GM12891 (cell line): ENCODE results near the gene SLC2A4.

Source experiments
- POLR2A ChIP-seq: IDR thresholded peaks from 2 replicates; pipeline ENCODE4 v1.6.1; 2011; ENCODE audit warnings: low read depth, low read length, control low read depth
- POLR2AphosphoS5 ChIP-seq: IDR thresholded peaks from 2 replicates; pipeline ENCODE4 v1.6.1; 2011; ENCODE audit warnings: low read depth, low read length, control low read depth
- TAF1 ChIP-seq: IDR thresholded peaks from 2 replicates; pipeline ENCODE4 v1.6.1; 2011; ENCODE audit warnings: low read depth, low read length, control low read depth

DNA sequence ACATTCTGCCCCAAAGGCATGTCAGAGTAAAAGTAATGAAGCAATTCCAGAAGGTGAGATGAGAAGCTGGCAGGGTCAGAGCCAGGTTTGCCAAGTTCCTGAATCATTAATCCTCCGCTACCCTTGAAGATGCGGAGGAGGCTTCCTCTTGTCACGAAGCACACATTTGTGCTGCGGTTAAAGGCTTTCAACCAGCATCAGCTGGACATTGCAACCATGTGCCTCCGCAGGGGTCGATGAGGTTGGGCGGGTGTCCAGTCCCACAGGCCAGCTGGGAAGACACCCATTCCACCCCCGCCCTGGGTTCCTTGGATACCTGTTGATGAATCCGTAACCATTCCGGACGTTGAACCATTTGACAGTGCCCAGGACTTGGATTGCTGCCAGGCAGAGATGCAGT lies 11.6 kb downstream of the SLC2A4 start:
- no peak for TF ChIP-seq POLR2AphosphoS5
- no peak for TF ChIP-seq POLR2A
- no peak for TF ChIP-seq TAF1
